HUES6 (cell line): ENCODE data around the gene G3BP1.
A peak's percentile ranks its signal among the peaks of the same experiment; 100 is the strongest.
"Not testable (repeated sequence)": the region's sequence is repeated elsewhere in the genome, so short reads cannot be mapped to it uniquely, and the experiment has no call there.

Source experiments
- H3K27ac ChIP-seq: 2 replicates; pipeline ENCODE4 v1.7.0; 2013; ENCODE audit warnings: low read depth, mild to moderate bottlenecking, low read length, inconsistent platforms
- H3K27me3 ChIP-seq: 2 replicates; pipeline ENCODE4 v1.6.1; 2013; ENCODE audit warnings: low read length; ENCODE audit not compliant: control insufficient read depth, insufficient read depth
- H3K36me3 ChIP-seq: 2 replicates; pipeline ENCODE4 v1.6.1; 2013; ENCODE audit warnings: low read length; ENCODE audit not compliant: control insufficient read depth, insufficient read depth
- H3K4me1 ChIP-seq: 2 replicates; pipeline ENCODE4 v1.6.1; 2013; ENCODE audit warnings: low read length; ENCODE audit not compliant: control insufficient read depth, insufficient read depth
- H3K4me3 ChIP-seq: 2 replicates; pipeline ENCODE4 v1.5.1; 2013; ENCODE audit warnings: low read depth, low read length
- H3K9ac ChIP-seq: one replicate; pipeline ENCODE4 v1.6.1; 2013; ENCODE audit warnings: mild to moderate bottlenecking, low read length
- H3K9me3 ChIP-seq: 2 replicates; pipeline ENCODE4 v1.6.1; 2013; ENCODE audit warnings: low read depth, low read length; ENCODE audit not compliant: control insufficient read depth, insufficient read depth

G3BP1 gene

DNA sequence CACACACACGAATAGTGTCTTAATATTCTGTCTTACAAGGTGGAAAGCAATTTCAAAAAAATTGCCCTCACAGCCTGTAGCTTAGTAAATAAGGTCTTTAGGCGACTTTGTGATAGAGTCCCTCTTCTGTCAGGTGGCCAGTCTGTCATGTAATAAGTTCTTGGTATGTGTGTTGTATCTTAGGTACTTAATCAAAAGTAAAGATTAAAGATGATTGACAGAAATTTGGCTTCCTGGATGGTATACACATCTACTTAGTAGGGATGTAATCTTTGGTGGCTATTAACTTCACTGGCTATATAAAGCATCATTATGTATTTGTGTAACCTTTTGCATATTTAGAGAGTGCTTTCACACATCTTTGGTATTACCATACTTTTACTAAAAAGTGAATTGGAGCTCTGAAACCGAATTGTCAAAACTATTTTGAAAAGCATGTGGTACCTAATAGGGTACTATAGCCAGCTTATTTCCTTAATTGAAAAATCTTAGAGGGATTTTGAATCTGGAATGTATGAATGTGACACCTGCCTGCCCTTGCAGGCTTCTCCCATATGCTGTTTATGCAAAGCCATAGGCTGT, 3.4 kb downstream of the G3BP1 start:
- Histone ChIP-seq H3K27me3 (no peaks in the 10 kb centered on the region), H3K4me3 (peak overlapping the region; percentile 88), H3K9me3 (no peaks in the 10 kb centered on the region), H3K27ac (no peak overlapping the region), H3K4me1 (peaks cover 25% of the 10 kb centered on the region), H3K9ac (no peak overlapping the region), H3K36me3 (peaks cover 24% of the 10 kb centered on the region)

DNA sequence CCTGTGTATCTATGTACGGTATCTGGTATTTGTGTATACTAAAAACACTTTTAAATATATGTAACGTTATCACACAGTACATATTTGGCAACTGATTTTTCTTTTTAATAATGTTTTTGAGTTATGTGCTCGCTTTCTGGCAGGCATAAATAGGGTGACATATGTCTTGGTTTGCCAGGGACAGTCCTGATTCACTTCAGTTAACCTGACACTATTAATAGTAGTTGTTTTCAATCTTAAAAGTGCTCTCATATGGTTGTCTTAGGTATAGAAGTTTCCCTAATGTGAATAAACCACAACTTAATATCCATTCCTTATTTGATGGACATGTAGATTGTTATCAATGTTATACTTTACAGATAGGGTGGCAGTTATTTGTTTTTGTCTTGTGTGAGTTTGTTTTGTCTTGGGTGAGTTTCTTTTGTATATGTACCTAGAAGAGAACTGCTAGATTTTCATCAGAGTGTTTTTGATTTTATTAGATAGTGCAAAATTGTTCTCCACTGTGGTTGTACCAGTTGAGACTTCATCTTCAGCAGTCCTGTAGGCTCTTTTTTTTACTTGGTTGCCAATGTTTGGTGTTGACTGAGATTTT, 7.9 kb downstream of the G3BP1 start:
- Histone ChIP-seq H3K4me1 (peaks cover 53% of the 10 kb centered on the region), H3K4me3 (no peak overlapping the region; the same call in 1 of the 2 replicates), H3K9ac (no peak overlapping the region), H3K9me3 (no peaks in the 10 kb centered on the region), H3K36me3 (peaks cover 24% of the 10 kb centered on the region), H3K27ac (no peak overlapping the region), H3K27me3 (no peaks in the 10 kb centered on the region)

DNA sequence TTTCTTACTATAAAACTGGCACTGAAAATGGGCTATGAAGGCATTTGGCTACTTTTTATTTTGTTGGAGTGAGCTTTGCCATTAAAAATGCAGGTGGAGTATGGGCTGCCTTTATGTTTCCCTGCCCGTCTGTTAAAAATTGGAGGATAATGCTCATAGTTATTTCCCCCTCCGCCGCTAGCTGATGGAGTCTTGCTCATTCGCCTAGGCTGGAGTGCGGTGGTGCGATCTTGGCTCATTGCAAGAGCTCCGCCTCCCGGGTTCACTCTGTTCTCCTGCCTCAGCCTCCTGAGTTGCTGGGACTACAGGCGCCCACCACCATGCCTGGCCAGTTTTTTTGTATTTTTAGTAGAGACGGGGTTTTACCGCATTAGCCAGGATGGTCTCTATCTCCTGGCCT, 8.6 kb downstream of the G3BP1 start:
- no peaks in the 10 kb centered on the region for H3K9me3 ChIP-seq
- peaks cover 24% of the 10 kb centered on the region for H3K36me3 ChIP-seq
- H3K9ac ChIP-seq, result no peak overlapping the region
- no peak overlapping the region for H3K4me3 ChIP-seq
- H3K4me1 ChIP-seq, result peaks cover 50% of the 10 kb centered on the region
- H3K27ac ChIP-seq, result no peak overlapping the region
- H3K27me3 ChIP-seq, result no peaks in the 10 kb centered on the region

DNA sequence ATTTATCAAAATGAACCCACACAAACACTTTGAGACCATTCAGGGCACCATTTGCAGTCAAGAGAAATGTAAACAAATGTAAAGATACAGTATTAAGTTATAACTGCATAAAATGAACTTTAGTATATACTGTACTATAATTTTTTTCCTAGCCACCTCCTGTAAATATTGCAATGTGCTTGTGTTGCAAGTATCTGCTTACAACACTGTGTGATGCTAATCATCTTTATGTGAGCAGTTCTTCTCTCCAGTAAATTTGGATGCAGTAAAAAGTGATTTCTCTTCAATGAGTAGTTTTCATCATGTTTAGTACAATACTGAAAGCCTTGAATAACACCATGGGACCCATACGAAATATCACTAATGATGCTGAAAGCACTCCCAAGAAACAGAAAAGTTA, 9.4 kb downstream of the G3BP1 start:
- Histone ChIP-seq H3K9me3 (no peaks in the 10 kb centered on the region), H3K4me1 (peaks cover 47% of the 10 kb centered on the region), H3K4me3 (no peak overlapping the region), H3K27ac (no peak overlapping the region), H3K27me3 (no peaks in the 10 kb centered on the region), H3K9ac (no peak overlapping the region), H3K36me3 (peaks cover 22% of the 10 kb centered on the region)

DNA sequence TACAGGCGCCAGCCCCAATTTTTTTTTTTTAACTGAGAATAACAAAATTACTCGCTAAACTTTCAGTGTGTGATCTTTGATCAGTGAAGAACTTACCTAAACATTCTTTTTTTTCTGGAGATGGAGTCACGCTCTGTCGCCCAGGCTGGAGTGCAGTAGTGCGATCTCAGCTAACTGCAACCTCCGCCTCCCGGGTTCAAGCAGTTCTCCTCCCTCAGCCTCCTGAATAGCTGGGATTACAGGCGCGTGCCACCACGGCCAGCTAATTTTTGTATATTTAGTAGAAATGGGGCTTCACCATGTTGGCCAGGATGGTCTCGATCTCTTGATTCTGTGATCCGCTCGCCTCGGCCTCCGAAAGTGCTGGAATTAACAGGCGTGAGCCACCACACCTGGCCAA, 11.9 kb downstream of the G3BP1 start:
- Histone ChIP-seq H3K4me1 (peaks cover 47% of the 10 kb centered on the region), H3K36me3 (peaks cover 29% of the 10 kb centered on the region)
- not testable (repeated sequence) for H3K9me3 ChIP-seq, H3K4me3 ChIP-seq, H3K27me3 ChIP-seq, H3K27ac ChIP-seq, H3K9ac ChIP-seq

DNA sequence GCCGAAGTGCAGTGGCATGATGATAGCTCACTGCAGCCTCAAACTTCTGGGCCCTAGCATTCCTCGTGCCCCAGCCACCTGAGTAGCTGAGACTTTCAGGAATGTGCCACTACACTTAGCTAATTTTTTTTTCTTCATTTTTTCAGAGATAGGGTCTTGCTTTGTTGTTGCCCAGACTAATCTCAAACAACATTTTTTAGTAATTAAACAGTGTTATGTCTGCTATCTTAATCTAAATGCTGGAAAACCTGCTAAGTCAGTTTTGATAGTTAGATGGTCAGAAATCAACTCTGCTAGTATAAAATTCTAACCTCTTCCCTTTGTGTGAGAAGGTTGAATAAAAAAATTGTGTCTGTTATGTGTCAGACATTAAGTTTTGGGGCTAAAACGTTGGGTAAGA, 12.4 kb downstream of the G3BP1 start:
- Histone ChIP-seq H3K27ac (no peak overlapping the region), H3K4me1 (peaks cover 43% of the 10 kb centered on the region), H3K4me3 (no peak overlapping the region), H3K36me3 (peaks cover 33% of the 10 kb centered on the region), H3K9me3 (no peaks in the 10 kb centered on the region), H3K27me3 (no peaks in the 10 kb centered on the region), H3K9ac (no peak overlapping the region)

DNA sequence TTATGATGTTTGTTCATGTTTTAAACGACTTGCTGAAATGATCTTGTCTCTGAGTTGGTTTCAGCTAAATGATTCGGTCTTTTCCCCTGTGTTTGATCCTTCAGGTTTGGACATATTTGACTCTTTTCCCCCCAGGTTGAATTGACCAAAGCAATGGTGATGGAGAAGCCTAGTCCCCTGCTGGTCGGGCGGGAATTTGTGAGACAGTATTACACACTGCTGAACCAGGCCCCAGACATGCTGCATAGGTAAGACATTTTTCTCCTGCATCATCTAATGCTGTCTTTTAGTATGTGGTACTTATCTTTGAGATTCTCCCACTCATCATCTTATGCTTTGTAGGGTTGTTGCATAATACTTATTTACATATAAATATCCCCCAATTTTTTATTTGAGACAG, 14.7 kb downstream of the G3BP1 start:
- Histone ChIP-seq H3K4me3 (no peak overlapping the region), H3K27me3 (no peaks in the 10 kb centered on the region), H3K9me3 (no peaks in the 10 kb centered on the region), H3K36me3 (peaks cover 53% of the 10 kb centered on the region), H3K9ac (no peak overlapping the region), H3K4me1 (peaks cover 22% of the 10 kb centered on the region), H3K27ac (no peak overlapping the region)

DNA sequence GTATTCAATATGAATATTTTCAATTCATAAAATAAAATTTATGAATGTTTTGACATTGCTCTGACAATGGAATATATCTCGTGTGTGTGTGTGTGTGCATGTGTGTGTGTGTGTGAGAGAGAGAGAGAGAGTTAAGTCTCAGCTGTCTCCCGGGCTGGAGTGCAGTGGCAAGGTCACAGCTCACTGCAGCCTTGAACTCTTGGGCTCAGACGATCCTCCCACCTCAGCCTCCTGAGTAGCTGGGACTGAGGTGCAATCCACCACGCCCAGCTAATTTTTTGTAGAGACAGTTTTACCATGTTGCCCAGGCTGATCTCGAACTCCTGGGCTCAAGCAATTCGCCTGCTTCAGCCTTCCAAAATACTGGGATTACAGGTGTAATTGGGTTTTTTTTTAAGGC, 16.1 kb downstream of the G3BP1 start:
- Histone ChIP-seq H3K9ac (no peak overlapping the region), H3K4me3 (no peak overlapping the region), H3K36me3 (peaks cover 66% of the 10 kb centered on the region)

DNA sequence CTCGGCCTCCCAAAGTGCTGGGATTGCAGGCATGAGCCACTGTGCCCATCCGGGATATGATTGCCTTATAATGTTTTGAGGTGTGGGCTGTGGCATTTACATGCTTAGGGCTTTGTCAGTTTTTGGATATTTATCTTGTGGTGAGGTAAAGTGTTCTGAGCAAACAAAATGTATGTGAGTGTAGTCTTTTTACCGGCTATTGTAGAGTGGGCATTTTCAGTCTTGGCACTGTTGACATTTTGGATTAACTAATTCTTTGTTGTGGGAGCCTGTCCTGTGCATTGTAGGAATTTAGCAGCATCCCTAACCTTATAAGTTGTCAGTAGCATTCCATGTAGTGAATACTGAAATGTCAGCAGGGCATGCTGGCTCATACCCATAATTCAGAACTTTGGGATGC, 21.6 kb downstream of the G3BP1 start:
- no peak overlapping the region for H3K27ac ChIP-seq
- no peaks in the 10 kb centered on the region for H3K9me3 ChIP-seq
- H3K9ac ChIP-seq, result no peak overlapping the region
- H3K36me3 ChIP-seq, result peaks cover 99% of the 10 kb centered on the region
- no peak overlapping the region for H3K4me3 ChIP-seq
- H3K4me1 ChIP-seq, result no peaks in the 10 kb centered on the region
- no peaks in the 10 kb centered on the region for H3K27me3 ChIP-seq

More for the DNA sequence above, 16.1 kb downstream of the G3BP1 start:
- no peak overlapping the region for H3K27ac ChIP-seq
- H3K9me3 ChIP-seq, result no peaks in the 10 kb centered on the region
- no peaks in the 10 kb centered on the region for H3K27me3 ChIP-seq
- H3K4me1 ChIP-seq, result peaks cover 11% of the 10 kb centered on the region

DNA sequence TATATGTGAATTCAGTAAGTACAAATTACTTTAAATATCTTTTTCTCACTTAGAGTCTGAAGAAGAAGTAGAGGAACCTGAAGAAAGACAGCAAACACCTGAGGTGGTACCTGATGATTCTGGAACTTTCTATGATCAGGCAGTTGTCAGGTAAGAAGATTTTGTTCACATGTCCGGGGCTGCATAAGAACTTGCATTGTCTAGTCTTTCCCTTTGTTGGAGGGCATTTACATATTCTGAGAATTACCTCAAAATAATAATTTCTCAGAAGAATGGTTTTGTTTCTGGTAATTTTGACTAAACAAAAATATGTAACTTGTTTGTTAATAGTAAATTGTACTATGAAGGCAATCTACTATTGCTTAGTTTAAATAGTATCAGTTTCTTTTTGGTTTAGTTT, 23.7 kb downstream of the G3BP1 start:
- Histone ChIP-seq H3K4me3 (no peak overlapping the region), H3K27me3 (no peaks in the 10 kb centered on the region), H3K9ac (no peak overlapping the region), H3K4me1 (no peaks in the 10 kb centered on the region), H3K36me3 (peaks cover 99% of the 10 kb centered on the region), H3K9me3 (no peaks in the 10 kb centered on the region), H3K27ac (no peak overlapping the region)

DNA sequence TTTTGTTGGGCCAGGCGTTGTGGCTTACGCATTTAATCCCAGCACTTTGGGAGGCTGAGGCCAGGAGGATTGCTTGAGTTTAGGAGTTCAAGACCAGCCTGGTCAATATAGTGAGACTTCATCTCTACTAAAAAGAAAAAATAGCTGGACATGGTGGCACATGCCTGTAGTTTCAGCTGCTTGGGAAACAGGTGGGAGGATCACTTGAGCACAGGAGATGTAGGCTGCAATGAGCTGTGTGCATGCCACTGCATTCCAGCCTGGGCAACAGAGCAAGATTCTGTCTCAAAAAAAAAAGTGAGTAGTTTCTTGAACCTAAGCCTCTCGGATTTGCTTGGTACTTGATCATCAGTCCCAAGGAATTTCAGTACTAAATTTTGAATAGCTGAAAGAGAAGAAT, 26.9 kb downstream of the G3BP1 start:
- Histone ChIP-seq H3K36me3 (peaks cover 98% of the 10 kb centered on the region), H3K9ac (no peak overlapping the region), H3K9me3 (no peaks in the 10 kb centered on the region), H3K4me1 (no peaks in the 10 kb centered on the region), H3K27ac (no peak overlapping the region), H3K27me3 (no peaks in the 10 kb centered on the region), H3K4me3 (no peak overlapping the region)
